ENCODE measurements around the gene ARHGEF11.

Gene ARHGEF11

DNA sequence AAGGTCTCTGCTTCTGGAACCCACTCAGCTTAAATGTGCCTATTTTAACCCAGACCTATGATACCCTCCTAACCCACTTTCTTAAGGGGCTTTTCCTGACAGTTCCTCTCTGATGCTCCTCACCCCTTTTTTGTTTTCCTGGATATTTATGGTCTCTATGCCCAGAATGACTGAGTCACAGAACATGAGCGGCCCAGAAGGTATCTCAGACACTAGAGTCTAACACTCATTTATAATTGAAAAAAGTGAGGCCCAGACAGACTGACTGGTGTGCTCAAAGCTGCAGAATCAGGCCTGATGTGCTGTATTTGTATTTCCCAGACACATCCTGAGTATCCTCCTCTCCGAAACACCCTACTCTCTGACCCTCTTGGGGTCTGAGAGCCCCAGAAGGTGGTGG, 81.1 kb downstream of the ARHGEF11 start:
- no peak overlapping the region for H3K4me3 ChIP-seq (replicated peaks; ENCODE audit: low read depth, low read length)

DNA sequence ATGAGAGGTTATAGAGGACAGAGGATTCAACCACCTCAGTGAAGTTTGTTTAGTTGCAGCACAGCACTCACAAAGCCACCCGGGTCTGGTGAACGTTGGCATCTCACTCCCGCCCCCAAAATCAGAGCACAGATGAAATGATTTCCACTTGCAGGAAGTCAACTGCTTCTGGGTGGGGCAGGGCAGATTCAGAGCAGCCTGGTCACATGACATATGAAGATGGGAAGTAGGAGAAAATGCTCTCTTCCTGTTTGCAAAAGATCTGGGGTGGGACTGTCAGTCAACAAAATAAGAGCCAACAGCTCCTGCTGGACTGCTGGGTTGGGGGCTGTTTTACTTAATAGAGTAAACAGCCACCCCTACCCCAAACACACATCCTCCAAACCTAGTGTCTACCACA, 81.9 kb downstream of the ARHGEF11 start:
- no peak overlapping the region for H3K4me3 ChIP-seq (replicated peaks; ENCODE audit: low read depth, low read length)
- TF ChIP-seq CTCF (IDR thresholded peaks at IDR 0.05; ENCODE audit: low read depth, low read length, missing control alignments), result no peak
- DNase-seq (ENCODE audit: extremely low read depth, low read depth), result no peak

More for the DNA sequence above, 81.1 kb downstream of the ARHGEF11 start:
- DNase-seq (ENCODE audit: extremely low read depth, low read depth), result no peak
- no peak for TF ChIP-seq CTCF (IDR thresholded peaks at IDR 0.05; ENCODE audit: low read depth, low read length, missing control alignments)

DNA sequence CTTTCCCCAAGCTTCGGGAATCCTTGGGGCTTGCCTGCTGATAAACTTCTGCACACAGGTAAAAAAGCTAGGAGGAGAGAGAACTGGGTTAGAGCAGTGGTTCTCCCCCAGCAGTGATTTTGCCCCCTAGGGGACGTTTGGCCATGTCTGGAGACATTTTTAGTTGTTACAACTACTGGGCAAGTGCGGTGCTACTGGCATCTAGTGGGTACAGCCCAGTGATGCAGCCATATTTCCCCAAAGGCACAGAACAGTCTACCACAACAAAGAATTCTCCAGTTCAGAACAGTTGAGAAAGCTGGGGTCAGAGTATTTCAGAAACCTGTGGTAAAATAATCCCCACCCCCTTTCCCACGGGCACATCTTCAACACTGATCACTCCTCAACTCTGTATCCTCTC, 83.8 kb downstream of the ARHGEF11 start:
- no peak overlapping the region for H3K4me3 ChIP-seq (replicated peaks; ENCODE audit: low read depth, low read length)
- TF ChIP-seq CTCF (IDR thresholded peaks at IDR 0.05; ENCODE audit: low read depth, low read length, missing control alignments), result peak; percentile 42
- no peak for DNase-seq (ENCODE audit: extremely low read depth, low read depth)

DNA sequence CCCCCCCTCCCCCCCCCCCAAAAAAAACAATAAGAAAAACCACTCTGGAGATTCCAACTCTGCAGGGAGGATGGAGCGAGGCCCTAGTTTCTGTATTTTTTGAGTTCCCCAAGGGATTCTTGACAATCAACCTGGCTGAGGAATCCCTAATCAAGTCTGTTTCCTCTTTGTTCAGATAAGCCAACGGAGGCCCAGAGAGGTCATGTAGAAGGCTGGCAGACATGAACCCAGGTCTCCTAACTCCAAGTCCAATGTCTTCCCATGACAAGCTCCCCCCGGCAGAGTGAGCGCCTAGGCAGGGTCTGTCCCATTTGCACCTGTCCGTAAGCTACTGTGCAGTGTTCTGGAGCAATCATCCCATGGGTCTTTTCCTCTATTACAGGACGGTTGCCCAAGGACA, 85.6 kb downstream of the ARHGEF11 start:
- no peak for DNase-seq (ENCODE audit: extremely low read depth, low read depth)
- no peak overlapping the region for H3K4me3 ChIP-seq (replicated peaks; ENCODE audit: low read depth, low read length)
- TF ChIP-seq CTCF (IDR thresholded peaks at IDR 0.05; ENCODE audit: low read depth, low read length, missing control alignments), result no peak

DNA sequence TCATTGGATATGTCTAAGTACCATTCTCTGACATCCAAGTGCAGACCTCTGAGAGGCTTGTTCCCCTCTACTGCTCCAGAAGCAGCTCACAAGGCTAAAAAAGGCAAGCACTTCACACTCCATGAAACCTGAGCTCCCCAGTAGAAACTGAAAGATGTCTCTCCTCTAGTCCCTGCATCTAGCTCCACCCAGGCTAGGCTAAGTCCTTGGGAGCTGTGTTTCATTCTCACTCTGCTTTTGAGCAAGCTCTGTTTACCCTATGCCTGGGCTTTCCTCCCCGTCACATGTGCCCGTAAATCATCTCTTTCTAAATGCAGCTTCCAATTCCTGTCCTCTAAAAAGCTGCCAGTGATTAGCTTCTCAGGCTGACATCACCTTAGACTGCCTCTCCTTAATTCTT, 86.1 kb downstream of the ARHGEF11 start:
- DNase-seq (ENCODE audit: extremely low read depth, low read depth), result peak; percentile 24
- no peak for TF ChIP-seq CTCF (IDR thresholded peaks at IDR 0.05; ENCODE audit: low read depth, low read length, missing control alignments)
- no peak overlapping the region for H3K4me3 ChIP-seq (replicated peaks; ENCODE audit: low read depth, low read length)

GRCh38 chr1:156958247-156958714, 87.3 kb downstream of the ARHGEF11 start:
- DNase-seq (ENCODE audit: extremely low read depth, low read depth), result no peak
- H3K4me3 ChIP-seq (replicated peaks; ENCODE audit: low read depth, low read length), result no peak overlapping the region
- no peak for TF ChIP-seq CTCF (IDR thresholded peaks at IDR 0.05; ENCODE audit: low read depth, low read length, missing control alignments)

- no peak for TF ChIP-seq CTCF (IDR thresholded peaks at IDR 0.05; ENCODE audit: low read depth, low read length, missing control alignments)
- no peak for DNase-seq (ENCODE audit: extremely low read depth, low read depth)
- H3K4me3 ChIP-seq (replicated peaks; ENCODE audit: low read depth, low read length), result no peak overlapping the region
These were observed 87.9 kb downstream of the ARHGEF11 start for GRCh38 chr1:156957634-156958033.
